ENCODE measurements around the gene DIPK1A.
"Not testable (repeated sequence)": the region's sequence is repeated elsewhere in the genome, so short reads cannot be mapped to it uniquely, and the experiment has no call there.

Gene DIPK1A

GRCh38 chr1:92992877-92993276 is 31.6 kb upstream of the DIPK1A start:
- Mint-ChIP-seq H3K36me3 (ENCODE audit: low read depth) (peaks cover 3% of the 10 kb centered on the region), H3K27ac (peak overlapping the region; percentile 13), H3K4me1 (ENCODE audit: low read depth) (peaks cover 52% of the 10 kb centered on the region), H3K4me3 (no peak overlapping the region), H3K27me3 (ENCODE audit: low read depth) (no peaks in the 10 kb centered on the region), H3K9me3 (peaks cover 3% of the 10 kb centered on the region)
- DNase-seq (ENCODE audit: low spot score), result no peak

GRCh38 chr1:92992054-92992453 is 30.8 kb upstream of the DIPK1A start:
- H3K27me3 Mint-ChIP-seq (ENCODE audit: low read depth), result no peaks in the 10 kb centered on the region
- H3K9me3 Mint-ChIP-seq, result peaks cover 3% of the 10 kb centered on the region
- H3K36me3 Mint-ChIP-seq (ENCODE audit: low read depth), result peaks cover 3% of the 10 kb centered on the region
- DNase-seq (ENCODE audit: low spot score), result no peak
- H3K4me3 Mint-ChIP-seq, result no peak overlapping the region
- H3K4me1 Mint-ChIP-seq (ENCODE audit: low read depth), result peaks cover 52% of the 10 kb centered on the region
- H3K27ac Mint-ChIP-seq, result no peak overlapping the region

GRCh38 chr1:92990828-92991227 is 29.6 kb upstream of the DIPK1A start:
- peaks cover 3% of the 10 kb centered on the region for H3K36me3 Mint-ChIP-seq (ENCODE audit: low read depth)
- H3K9me3 Mint-ChIP-seq, result peaks cover 3% of the 10 kb centered on the region
- peaks cover 52% of the 10 kb centered on the region for H3K4me1 Mint-ChIP-seq (ENCODE audit: low read depth)
- DNase-seq (ENCODE audit: low spot score), result no peak
- no peaks in the 10 kb centered on the region for H3K27me3 Mint-ChIP-seq (ENCODE audit: low read depth)
- H3K4me3 Mint-ChIP-seq, result peak overlapping the region; percentile 57
- H3K27ac Mint-ChIP-seq, result peak overlapping the region; percentile 75

DNA sequence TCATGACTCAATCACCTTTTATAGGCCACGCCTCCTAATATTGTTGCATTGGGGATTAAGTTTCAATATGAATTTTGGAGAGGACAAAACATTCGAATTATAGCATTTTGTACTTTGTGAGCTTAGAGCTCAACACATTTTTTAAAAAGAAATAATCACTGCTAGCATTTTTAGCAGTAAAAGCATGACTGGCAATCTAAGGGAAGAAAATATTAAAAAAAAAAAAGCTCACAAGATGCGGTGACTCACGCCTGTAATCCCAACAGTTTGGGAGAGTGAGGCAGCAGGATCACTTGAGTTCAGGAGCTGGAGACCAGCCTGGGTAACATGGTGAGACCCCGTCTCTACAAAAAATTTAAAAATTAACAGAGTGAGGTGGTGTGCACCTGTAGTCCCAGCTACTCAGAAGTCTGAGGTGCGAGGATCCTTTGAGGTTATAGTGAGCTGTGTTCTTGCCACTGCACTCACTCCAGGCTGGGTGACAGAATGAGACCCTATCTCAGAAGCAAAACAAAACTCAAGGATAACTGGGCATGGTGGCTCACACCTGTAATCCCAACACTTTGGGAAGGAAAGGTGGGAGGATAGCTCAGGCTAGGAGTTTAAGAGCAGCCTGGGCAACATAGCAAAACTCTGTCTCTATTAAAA is 28.8 kb upstream of the DIPK1A start:
- Mint-ChIP-seq H3K27ac (peak overlapping the region; percentile 75), H3K4me1 (ENCODE audit: low read depth) (peaks cover 54% of the 10 kb centered on the region), H3K36me3 (ENCODE audit: low read depth) (peaks cover 3% of the 10 kb centered on the region), H3K27me3 (ENCODE audit: low read depth) (no peaks in the 10 kb centered on the region), H3K4me3 (peak overlapping the region; percentile 60), H3K9me3 (peaks cover 3% of the 10 kb centered on the region)
- DNase-seq (ENCODE audit: low spot score), result no peak

- Mint-ChIP-seq H3K9me3 (peaks cover 3% of the 10 kb centered on the region), H3K4me3 (peak overlapping the region; percentile 60), H3K4me1 (ENCODE audit: low read depth) (peaks cover 56% of the 10 kb centered on the region), H3K36me3 (ENCODE audit: low read depth) (peaks cover 3% of the 10 kb centered on the region), H3K27ac (peak overlapping the region; percentile 75), H3K27me3 (ENCODE audit: low read depth) (no peaks in the 10 kb centered on the region)
- no peak for DNase-seq (ENCODE audit: low spot score)
Observed at GRCh38 chr1:92989253-92989652, 28.0 kb upstream of the DIPK1A start.

- no peak for DNase-seq (ENCODE audit: low spot score)
- peaks cover 3% of the 10 kb centered on the region for H3K36me3 Mint-ChIP-seq (ENCODE audit: low read depth)
- peaks cover 48% of the 10 kb centered on the region for H3K4me1 Mint-ChIP-seq (ENCODE audit: low read depth)
- H3K4me3 Mint-ChIP-seq, result no peak overlapping the region
- no peaks in the 10 kb centered on the region for H3K27me3 Mint-ChIP-seq (ENCODE audit: low read depth)
- H3K27ac Mint-ChIP-seq, result no peak overlapping the region
- H3K9me3 Mint-ChIP-seq, result peaks cover 7% of the 10 kb centered on the region
Observed at GRCh38 chr1:92987462-92987861, 26.2 kb upstream of the DIPK1A start.

DNA sequence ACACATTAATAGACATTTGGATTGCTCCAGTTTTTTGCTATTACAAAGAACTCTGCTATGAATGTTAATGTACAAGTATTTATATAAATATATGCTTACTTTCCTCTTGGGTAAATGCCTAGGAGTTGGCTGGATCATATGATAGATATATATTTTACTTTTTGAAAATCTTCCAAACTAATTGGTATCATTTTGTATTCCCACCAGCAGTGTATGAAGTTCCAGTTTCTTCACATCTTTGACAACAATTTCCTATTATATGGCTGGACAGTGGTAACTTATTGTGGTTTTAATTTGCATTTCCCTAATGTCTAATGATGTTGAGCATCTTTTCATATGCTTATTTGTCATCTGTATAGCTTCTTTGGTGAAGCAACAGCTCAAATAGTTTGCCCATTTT is 23.8 kb upstream of the DIPK1A start:
- Mint-ChIP-seq H3K36me3 (ENCODE audit: low read depth) (peaks cover 8% of the 10 kb centered on the region), H3K9me3 (peaks cover 5% of the 10 kb centered on the region), H3K4me1 (ENCODE audit: low read depth) (peaks cover 40% of the 10 kb centered on the region), H3K27me3 (ENCODE audit: low read depth) (no peaks in the 10 kb centered on the region), H3K27ac (no peak overlapping the region), H3K4me3 (no peak overlapping the region)
- no peak for DNase-seq (ENCODE audit: low spot score)

- peaks cover 42% of the 10 kb centered on the region for H3K4me1 Mint-ChIP-seq (ENCODE audit: low read depth)
- peak overlapping the region; percentile 51 for H3K4me3 Mint-ChIP-seq
- peak; percentile 56 for DNase-seq (ENCODE audit: low spot score)
Observed at GRCh38 chr1:92980732-92981647, 19.7 kb upstream of the DIPK1A start.

GRCh38 chr1:92975551-92976232 is 14.4 kb upstream of the DIPK1A start:
- Mint-ChIP-seq H3K27me3 (ENCODE audit: low read depth) (no peaks in the 10 kb centered on the region), H3K9me3 (no peaks in the 10 kb centered on the region), H3K36me3 (ENCODE audit: low read depth) (no peaks in the 10 kb centered on the region), H3K27ac (peak overlapping the region; percentile 71), H3K4me1 (ENCODE audit: low read depth) (peaks cover 55% of the 10 kb centered on the region), H3K4me3 (peak overlapping the region; percentile 16)
- DNase-seq (ENCODE audit: low spot score), result no peak

More at GRCh38 chr1:92980732-92981647, 19.7 kb upstream of the DIPK1A start:
- Mint-ChIP-seq H3K27ac (peak overlapping the region; percentile 94), H3K36me3 (ENCODE audit: low read depth) (peaks cover 5% of the 10 kb centered on the region), H3K27me3 (ENCODE audit: low read depth) (no peaks in the 10 kb centered on the region), H3K9me3 (peaks cover 5% of the 10 kb centered on the region)

DNA sequence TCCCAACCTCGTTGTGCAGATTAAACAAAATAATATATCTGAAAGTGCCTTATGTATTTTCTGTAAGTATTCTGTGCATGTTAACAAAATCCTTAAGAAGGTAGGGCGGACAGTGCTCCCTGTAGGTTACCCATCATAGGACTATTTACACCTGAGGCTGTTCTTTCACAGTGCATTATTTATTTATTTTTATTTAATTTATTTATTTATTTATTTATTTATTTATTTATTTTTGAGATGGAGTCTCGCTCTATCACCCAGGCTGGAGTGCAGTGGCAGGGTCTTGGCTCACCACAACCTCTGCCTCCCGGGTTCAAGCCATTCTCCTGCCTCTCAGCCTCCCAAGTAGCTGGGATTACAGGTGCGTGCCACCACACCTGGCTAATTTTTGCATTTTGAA is 12.8 kb upstream of the DIPK1A start:
- H3K27ac Mint-ChIP-seq; H3K36me3 Mint-ChIP-seq (ENCODE audit: low read depth); H3K4me3 Mint-ChIP-seq; H3K27me3 Mint-ChIP-seq (ENCODE audit: low read depth); H3K9me3 Mint-ChIP-seq; DNase-seq (ENCODE audit: low spot score): not testable (repeated sequence)
- peaks cover 50% of the 10 kb centered on the region for H3K4me1 Mint-ChIP-seq (ENCODE audit: low read depth)

GRCh38 chr1:92973203-92973897 is 12.1 kb upstream of the DIPK1A start:
- Mint-ChIP-seq H3K36me3 (ENCODE audit: low read depth) (no peaks in the 10 kb centered on the region), H3K4me3 (peak overlapping the region; percentile 9), H3K4me1 (ENCODE audit: low read depth) (peaks cover 54% of the 10 kb centered on the region), H3K9me3 (no peaks in the 10 kb centered on the region), H3K27ac (peak overlapping the region; percentile 75), H3K27me3 (ENCODE audit: low read depth) (no peaks in the 10 kb centered on the region)
- DNase-seq (ENCODE audit: low spot score), result peak; percentile 47

GRCh38 chr1:92972409-92973129 is 11.3 kb upstream of the DIPK1A start:
- no peak for DNase-seq (ENCODE audit: low spot score)
- peak overlapping the region; percentile 6 for H3K27ac Mint-ChIP-seq
- H3K9me3 Mint-ChIP-seq, result no peaks in the 10 kb centered on the region
- no peaks in the 10 kb centered on the region for H3K27me3 Mint-ChIP-seq (ENCODE audit: low read depth)
- H3K36me3 Mint-ChIP-seq (ENCODE audit: low read depth), result no peaks in the 10 kb centered on the region
- H3K4me1 Mint-ChIP-seq (ENCODE audit: low read depth), result peaks cover 56% of the 10 kb centered on the region
- H3K4me3 Mint-ChIP-seq, result peak overlapping the region; percentile 0

- DNase-seq (ENCODE audit: low spot score); H3K9me3 Mint-ChIP-seq; H3K4me3 Mint-ChIP-seq; H3K36me3 Mint-ChIP-seq (ENCODE audit: low read depth); H3K27ac Mint-ChIP-seq; H3K27me3 Mint-ChIP-seq (ENCODE audit: low read depth): not testable (repeated sequence)
- peaks cover 51% of the 10 kb centered on the region for H3K4me1 Mint-ChIP-seq (ENCODE audit: low read depth)
Observed at GRCh38 chr1:92971932-92972331, 10.7 kb upstream of the DIPK1A start.
